Measurements from ENCODE around the gene CDC45.

Gene CDC45

DNA sequence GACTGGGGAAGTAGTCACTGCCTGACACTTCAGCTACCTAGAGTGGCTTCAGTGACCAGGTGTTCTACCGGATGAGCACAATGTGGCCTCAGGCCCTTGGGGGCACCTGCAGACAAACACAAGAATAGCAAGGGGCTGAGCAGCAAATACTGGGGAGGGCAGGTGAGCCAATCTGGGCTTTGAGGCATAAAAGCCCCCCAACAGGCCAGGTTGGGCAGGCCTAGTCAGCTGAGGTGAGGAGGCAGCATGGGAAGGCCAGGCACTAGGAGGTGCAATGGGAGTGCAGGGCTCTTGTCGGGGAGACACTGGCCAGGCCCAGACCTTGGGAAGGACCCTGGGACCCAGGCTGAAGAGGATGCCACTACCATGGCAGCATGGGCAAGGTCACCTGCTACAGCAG is 9.7 kb upstream of the CDC45 start:
- no peak for DNase-seq

DNA sequence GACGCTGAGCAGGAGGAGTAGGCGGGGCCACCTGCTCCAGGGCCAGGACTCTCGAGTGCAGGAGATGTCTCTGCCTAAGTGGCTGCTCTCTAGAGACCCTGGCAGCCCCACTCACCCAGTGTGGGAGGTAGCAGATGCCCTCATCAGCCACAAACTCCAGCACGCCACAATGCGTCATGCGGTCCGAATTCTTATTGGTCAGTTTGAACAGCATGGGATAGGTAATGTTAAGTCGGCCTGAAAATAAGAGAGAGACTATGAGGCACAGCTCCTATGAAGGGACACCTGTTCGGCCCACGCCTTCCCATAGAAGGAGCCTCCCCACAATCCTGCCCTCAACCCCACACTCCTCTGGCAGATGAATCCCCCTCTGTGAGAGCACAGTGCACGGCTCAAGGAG is 8.1 kb upstream of the CDC45 start:
- DNase-seq = no peak

DNA sequence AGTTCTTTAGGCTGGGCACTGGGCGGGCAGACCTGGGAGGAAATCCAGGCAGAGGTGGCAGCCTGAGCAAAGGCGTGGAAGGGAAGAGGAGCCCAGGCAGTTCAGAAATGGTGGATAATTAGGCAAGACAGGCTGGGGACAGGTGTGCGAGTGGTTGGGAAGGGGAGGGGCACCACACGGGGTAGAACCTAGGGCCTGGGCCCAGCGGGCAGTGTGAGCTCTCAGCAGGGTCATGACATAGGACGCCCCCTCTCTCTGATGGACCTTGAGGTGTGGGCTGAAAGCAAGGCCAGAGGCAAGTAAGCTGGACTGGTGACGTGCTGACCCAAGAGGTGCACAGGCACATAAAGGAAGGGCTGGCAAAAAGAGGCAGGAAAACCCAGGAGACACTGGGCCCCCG is 7.5 kb upstream of the CDC45 start:
- DNase-seq = no peak

DNA sequence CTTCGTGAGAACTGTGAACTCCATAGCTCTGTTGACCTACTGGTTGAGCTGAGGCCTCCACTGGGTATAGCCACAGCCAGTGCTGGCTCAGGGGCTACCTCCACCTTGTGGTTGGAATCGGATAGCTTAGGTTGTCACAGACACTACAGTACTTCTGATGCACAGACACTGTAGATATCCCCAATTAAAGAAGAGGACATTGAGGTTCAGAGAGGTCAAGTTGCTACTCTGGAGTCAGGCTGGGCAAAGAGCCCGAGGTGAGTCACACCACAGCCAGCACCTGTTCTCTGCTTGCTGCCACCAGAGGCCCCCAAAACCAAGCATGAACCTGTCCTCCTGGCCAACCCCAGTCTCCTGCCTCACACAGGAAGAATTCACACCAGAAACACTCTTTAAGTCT is 6.1 kb upstream of the CDC45 start:
- no peak for DNase-seq

DNA sequence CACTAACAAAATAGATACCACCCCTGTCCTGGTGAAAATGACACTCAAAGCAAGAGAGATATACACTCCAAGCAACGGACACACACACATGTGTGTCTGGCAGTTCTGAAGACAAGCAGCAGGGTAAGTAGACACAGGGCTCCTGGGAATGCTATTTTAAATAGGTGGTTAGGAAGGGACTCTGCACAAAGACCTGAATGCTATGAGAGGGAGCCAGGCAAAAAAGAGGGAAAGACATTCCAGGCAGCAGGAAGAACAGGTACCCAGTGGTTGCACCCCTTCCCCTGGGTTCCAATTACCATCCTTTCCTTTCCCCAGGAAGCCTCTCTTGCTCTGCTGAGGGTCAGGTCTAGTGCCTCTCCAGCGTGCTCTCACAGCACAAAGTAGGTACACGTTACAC is 3.7 kb upstream of the CDC45 start:
- DNase-seq = no peak

DNA sequence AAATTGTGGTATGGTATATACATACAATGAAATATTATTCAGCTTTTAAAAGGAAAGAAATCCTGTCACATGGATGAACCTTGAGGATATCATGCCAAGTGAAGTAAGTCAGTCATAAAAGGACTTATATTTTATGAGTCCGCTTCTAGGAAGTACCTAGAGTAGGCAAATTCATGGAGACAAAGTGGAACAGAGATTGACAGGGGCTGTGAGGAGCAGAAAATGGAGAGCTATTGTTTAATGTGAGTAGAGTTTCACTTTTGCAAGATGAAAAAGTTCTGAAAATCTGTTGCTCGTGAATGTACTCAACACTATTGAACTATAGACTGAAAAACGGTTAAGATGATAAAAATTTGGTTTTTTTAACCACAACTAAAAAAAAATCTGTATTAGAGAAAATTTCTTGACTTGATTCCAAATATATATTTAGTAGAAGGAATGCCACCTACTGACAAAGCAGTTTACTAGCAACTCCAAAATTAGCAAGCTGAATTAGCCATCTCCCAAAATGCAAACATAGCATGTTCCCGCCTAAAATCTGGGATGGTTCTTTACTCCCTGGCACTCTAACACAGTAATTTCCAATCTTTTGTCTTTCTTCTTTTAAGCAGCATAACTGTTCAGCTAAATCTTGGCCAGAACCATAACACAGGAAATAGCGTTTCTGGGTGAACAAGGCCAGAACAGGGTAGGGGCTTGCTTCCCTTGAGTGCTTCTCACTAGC is 2.2 kb upstream of the CDC45 start:
- no peak for DNase-seq

DNA sequence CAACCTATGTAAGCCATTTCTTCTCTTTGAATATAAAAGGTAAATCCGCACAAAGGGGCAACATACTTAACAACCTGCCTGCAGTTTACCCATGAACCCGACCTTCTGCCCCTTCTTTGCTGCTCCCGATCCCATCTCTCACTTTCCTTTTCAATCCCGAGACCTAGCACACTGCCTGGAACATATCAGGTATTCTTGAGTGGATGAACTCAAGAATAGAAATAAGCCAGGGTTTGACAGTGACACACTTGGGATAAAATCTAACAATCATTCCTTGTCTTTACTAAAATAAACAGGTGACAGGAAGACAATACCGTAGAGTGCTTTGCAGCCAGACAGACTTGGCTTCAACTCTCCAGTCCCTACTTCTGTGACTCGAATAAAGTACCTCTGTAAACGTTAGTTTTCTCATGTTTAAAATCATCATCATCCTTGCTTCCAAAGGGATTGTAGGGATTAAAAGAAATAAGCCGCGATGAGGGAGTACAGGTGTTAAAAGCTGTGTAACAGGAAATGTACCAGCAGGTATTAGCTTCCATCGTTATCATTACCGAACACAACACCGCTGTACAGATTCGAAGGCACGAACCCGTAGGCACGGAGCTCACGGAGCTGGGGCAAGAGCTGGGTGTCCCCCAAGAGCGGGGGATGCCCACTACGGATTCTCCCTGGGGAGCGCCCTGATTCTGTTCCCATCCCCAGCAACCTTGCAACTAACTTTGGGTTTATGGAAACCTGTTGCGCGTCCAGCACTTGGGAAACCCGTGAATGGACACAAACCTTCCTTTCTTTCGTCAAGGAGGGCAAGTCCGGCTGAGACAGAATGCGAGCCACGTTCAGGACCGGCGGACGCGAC is 1.4 kb upstream of the CDC45 start:
- DNase-seq = no peak

DNA sequence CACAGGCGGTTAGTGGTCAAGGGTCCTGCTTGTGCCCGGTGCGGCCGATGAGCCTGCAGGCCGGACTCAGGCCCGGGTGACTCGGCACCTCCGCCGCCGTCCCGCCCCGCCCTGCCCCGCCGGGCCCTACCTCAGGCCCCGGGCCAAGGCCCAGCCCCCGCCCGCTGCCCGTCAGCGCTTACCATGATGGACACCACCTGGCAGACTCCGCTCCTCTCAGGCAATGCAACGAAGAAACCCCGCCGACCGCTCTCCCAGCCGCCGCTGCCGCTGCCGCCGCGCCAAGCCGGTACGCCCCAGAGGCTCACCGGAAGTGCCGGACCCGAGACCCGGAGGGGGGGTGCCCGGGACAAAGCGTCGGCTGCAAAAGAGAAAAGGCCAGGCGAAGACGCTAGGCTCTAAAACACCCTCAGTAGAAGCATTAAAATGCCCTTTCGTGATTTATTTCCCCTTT is 792 bp upstream of the CDC45 start, which contains the start of gene UFD1:
Gene UFD1, minus strand, starts transcription at position 293 of the 454 bp plus-strand sequence. Its CDS starts 108 bp downstream, at position 185.
- no peak for DNase-seq

DNA sequence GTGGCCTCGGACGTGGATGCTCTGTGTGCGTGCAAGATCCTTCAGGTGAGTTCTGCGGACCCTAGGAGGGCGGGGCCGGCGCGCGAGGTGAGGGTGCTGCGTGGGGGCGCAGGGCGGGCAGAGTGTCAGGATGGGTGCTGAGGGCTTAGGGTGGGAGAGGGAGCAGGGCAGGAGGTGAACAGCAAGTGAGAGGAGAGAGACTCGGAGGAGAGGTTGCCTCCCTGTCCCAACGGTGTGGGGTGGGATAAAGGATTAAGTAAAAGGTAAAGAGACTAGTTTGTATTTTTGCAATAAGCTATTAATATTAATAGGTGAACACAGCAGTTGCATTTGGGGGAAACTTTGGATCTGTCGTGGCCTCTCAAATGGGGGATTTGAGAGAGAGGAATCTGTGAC is 451 bp downstream of the CDC45 start:
- DNase-seq = no peak

DNA sequence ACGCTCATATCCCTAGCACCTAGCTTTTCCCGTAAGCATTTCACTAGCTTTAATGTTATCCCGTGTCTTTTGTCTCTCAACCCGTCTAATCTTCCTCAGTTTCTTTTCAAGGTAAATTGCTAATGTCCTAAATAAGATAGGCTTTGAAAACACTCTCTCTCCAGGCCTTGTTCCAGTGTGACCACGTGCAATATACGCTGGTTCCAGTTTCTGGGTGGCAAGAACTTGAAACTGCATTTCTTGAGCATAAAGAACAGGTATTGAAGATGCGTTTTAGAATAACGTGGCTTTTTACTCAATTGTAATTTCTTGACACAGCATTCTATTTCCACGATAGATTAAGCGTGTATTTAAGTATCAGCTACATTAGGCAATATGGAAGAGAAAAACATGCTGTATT is 1.1 kb downstream of the CDC45 start:
- DNase-seq = no peak

DNA sequence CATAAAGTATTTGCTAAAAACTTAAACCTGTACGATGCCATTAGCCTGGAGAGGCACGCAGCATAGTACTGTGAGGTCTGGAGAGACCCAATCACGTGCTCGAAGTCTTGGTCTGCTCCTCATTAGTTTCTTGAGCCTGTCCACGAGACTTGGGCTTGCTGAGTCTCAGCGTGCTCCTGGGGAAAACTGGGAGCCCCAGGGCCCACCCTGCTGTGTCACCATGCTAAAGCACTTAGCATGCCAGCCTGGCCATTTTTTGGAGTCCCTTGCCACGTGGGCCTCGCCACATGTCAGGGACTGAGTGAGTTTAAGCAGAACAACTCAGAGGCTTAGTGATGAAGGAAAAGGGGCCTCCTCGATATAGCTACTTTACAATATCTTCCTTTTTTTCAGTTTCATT is 2.6 kb downstream of the CDC45 start:
- DNase-seq = no peak

DNA sequence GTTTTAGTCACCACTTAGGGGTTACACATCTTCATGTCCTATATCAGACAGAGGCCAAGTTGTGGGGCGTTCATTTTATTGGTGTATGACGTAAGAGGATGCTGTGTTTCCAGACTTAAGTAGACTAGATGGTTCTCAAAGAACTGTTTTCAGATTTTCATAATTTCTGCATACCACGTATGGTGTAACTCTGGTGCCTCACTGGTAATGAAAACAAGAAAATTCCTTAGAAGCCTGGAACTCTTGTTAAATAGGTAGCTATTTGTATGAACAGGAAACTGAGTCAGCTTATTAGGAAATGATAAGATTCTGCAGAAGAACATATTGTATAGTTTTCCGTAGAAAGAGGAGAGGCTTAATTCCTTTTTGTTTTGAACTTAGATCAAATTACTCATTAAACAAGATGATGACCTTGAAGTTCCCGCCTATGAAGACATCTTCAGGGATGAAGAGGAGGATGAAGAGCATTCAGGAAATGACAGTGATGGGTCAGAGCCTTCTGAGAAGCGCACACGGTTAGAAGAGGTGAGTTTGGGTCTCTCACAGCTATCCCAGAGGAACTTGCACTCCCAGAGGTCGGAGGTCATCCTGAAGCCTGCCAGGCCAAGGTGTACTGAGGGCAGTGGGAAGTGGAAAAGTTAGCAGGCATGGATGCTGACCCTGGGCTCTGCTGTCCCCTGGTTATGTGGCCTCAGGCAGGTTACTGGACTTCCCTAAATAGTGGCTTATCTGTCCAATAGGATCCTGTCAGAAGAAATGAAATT is 3.9 kb downstream of the CDC45 start:
- DNase-seq = no peak

DNA sequence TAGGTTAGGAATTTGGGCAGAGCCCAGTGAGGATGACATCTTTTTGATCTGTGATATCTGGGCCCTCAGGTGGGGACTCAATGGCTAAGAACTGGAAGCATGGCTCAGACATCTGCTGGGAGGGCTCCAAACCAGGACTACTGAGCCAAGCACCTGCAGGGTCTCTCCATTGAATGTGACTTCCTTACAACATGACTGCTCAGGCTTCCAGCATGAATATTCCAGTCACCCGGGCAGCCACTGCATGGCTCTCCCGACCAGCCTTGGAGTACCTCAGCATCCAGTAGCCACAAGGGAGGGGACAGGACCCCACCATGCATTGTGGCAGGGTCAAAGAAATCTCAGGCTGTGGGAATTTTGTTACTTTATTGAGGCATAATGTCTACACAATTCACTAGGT is 8.6 kb downstream of the CDC45 start:
- no peak for DNase-seq

DNA sequence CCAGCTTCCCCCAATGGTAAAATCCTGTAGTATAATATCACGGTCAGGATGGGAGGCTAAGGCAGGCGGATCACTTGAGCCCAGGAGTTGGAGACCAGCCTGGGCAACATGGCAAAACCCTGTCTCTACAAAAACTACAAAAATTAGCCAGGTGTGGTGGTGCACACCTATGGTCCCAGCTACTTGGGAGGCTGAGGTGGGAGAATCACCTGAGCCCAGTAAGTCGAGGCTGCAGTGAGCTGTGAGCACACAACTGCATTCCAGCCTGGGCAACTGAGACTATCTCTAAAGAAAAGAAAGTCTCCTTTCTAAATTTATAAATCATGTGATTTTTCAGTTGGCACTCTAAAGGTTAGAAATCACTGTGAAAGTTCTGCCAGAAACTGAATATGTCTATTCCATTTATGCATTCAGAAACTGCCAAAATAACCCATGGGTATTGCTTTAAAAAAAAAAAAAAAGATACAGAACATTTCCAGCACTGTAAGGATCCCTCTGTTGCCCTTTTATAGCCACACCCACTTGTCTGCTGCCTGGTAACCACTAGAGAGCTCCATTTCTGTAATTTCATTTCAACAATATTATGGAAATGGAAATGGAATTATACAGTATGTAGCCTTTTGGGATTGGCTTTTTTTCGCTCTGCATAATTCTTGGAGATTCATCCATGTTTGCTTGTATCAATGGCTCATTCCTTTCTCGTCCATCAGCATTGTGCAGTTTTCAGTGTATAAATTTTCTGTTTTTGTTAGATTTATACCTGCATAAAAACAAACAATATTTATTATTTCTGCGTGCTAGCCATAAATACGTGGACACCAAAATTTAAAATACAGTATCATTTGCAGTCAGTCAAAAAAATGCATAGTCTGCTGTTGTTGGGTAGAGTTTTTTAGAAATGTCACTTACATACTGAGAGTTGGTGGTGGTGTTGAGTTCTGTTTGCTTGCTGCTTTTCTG is 9.4 kb downstream of the CDC45 start:
- no peak for DNase-seq

DNA sequence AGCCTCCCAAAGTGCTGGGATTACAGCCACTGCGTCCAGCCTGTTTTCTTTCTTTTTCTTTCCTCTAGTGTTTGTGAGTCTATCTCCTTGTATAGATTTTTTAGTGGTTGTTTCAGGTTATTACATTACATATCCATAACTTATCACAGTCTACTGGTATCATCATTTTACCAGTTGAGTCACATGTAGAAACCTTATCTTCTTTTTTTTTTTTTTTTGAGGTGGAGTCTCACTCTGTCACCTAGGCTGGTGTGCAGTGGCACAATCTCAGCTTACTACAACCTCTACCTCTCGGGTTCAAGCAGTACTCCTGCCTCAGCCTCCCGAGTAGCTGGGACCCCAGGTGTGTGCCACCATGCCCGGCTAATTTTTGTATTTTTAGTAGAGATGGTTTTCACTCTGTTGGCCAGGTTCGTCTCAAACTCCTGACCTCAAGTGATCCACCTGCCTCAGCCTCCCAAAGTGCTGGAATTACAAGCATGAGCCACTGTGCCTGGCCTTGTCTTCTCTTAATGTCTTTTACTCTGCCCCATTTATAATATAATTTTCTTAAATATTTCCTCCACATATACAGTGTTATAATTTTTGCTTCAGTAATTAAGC is 11.0 kb downstream of the CDC45 start:
- no peak for DNase-seq

DNA sequence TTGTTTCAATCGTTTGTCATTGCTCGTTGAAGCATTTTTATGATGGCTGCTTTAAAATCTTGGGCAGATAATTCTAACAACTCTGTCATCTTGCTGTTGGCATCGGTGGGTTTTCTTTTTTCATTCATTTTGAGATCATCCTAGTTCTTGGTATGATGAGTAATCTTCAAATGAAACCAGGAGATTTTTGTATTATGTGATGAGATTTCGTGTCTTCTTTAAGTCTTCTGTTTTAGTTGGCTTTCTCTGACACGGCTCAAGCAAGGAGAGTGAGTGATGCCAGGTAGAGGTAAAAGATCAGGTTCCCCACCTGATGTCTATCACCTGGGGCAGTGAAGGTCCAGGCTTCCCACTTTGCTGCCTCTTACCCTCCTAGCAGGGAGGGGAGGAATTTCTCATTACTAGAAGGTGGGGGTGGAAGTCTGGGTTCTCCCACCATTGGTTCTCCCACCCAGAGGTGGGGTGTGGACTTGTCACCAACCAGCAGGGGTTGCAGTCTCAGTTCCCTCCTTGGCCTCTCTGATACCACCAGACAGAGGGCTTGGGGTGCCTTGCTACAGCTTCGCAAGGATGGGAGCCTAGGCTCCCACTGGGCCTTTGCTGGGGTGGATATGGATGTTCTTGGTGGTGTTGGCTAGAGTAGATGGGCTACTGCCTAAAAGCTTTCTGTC is 12.9 kb downstream of the CDC45 start:
- DNase-seq = no peak

DNA sequence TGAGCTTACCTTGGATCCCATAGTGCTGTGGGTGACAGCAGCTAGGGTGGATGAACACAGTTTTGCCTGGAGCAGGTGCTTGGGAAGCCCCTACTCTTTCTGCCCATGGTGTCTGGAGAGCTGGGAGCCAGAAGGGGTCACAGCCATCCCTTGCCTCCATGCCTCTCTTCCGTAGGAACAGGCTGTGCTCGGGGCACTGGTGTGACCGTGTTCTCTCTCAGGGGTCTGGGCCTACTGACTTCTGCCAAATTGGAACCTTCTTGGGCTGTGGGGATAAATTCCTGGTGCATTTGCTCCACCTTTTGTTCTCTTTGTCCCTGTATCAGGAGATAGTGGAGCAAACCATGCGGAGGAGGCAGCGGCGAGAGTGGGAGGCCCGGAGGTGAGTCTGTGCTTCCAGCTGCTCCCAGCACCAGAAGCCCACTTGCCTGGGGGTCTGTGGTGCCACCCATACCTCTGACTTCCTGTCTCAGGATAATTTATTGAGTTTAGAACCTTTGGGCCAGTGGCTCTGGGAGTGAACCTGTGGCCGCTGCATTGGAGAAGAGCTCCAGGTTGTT is 14.4 kb downstream of the CDC45 start:
- no peak for DNase-seq

DNA sequence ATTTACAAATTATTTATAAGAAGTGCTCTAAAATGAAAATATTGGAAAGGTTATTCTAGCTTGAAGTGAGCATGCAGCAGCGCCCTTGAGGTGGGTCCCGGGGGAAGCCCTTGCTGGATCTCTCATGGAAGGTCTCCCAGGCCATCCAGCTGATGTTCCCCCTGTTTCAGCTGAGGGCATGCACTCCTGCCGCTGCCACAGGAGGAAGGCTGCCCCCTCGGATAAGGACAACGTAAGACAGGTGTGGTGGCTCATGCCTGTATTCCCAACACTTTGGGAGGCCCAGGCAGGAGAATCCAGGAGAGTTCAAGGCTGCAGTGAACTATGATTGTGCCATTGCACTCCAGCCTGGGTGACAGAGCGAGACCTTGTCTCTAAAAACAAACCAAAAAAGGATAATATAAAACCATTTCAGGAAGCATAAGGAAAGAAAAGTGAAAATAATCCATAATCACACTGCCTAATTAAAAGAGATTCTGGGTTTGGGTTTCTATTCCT is 15.0 kb downstream of the CDC45 start:
- DNase-seq = no peak

DNA sequence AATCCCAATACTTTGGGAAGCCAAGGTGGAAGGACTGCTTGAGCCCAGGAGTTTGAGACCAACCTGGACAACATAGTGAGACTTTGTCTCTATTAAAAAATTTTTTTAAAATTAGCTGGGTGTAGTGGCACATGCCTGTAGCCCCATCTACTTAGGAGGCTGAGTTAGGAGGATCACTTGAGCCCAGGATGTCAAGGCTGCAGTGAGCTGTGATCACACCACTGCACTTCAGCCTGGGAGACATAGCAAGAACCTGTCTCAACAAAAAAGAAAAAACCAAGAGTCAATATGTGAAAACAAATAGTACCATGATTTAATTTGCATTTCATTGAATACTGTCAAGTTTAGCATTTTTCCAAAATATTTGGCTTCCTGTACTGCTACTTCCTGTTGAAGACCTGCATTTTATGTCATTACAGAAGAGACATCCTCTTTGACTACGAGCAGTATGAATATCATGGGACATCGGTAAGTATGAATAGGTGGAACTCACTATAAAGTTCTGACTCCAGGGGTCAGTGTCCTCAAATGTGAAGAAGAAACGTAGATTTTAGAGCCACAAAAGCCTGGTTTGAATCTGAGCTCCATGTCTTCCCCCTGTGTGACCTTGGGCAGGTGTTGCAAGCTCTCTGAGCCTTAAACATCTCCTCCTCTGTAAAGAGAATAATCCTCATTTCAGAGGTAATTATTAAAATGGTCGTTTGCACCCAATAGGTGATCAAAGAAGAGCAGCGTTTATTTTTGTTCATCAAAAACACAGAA is 16.0 kb downstream of the CDC45 start:
- no peak for DNase-seq

DNA sequence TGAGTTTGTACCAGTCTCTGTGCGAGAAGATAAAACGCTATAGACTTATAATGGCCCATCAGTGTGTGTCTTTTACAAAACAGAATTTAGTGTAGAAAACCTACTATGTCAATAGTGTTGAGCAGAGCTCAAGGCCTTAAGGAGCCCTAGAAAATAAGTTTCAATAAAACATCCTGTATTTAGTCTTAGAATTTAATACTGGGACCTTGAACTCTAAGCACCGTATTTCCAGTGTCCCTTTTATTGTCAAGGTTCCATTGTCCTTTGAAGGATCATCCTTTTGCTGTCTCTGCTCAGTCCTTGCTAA is 16.6 kb downstream of the CDC45 start:
- DNase-seq = no peak

Data from NCI-H2081 treated with DMSO at 0.1 percent for 48 hours (cell line).